Measurements from ENCODE around the gene CRHR2. TPM values are rescaled to one million over a fixed set of nuclear protein-coding genes. Genes with fewer than 3 reads are reported as not detected.

CRHR2 gene
- total and polyA plus RNA-seq, 2 of the 13 experiments (the other 11 are each of a cell fraction or from before 2014, with no cell fraction given), result not detected

GRCh38 chr7:30671793-30672465 lies 10.3 kb downstream of the CRHR2 start (continued):
- peak; percentile 90 for TF ChIP-seq ZBTB43 (CRISPR knock-in tag; conservative IDR thresholded peaks at IDR 0.05)
- TF ChIP-seq ZNF30 (CRISPR knock-in tag; IDR thresholded peaks at IDR 0.05), result no peak
- no peak for TF ChIP-seq KDM6A (CRISPR knock-in tag; IDR thresholded peaks at IDR 0.05; ENCODE audit: low read depth)
- TF ChIP-seq ZNF7 (CRISPR knock-in tag; IDR thresholded peaks at IDR 0.05), result peak; percentile 79
- TF ChIP-seq STAT6 (CRISPR knock-in tag; IDR thresholded peaks at IDR 0.05; ENCODE audit: borderline replicate concordance), result no peak
- TF ChIP-seq SMYD3 (CRISPR knock-in tag; IDR thresholded peaks at IDR 0.05), result no peak
- TF ChIP-seq BCL6 (CRISPR knock-in tag; IDR thresholded peaks at IDR 0.05), result peak; percentile 72
- no peak for TF ChIP-seq ZNF572 (CRISPR knock-in tag; IDR thresholded peaks at IDR 0.05)
- no peak for TF ChIP-seq FOXO4 (CRISPR knock-in tag; conservative IDR thresholded peaks at IDR 0.05)
- peak; percentile 43; the same call in 1 of the 2 replicates for TF ChIP-seq DRAP1 (CRISPR knock-in tag; IDR thresholded peaks at IDR 0.05)
- no peak for TF ChIP-seq MTA1 (CRISPR knock-in tag; IDR thresholded peaks at IDR 0.05; ENCODE audit: borderline replicate concordance)
- no peak for TF ChIP-seq NONO (IDR thresholded peaks at IDR 0.05)
- TF ChIP-seq NONO (CRISPR knock-in tag; conservative IDR thresholded peaks at IDR 0.05), result no peak
- TF ChIP-seq ARHGAP35 (CRISPR knock-in tag; IDR thresholded peaks at IDR 0.05; ENCODE audit: borderline replicate concordance), result peak; percentile 47; the same call in 1 of the 2 replicates
- no peak for TF ChIP-seq MAFG (CRISPR knock-in tag; IDR thresholded peaks at IDR 0.05)
- TF ChIP-seq MED1 (CRISPR knock-in tag; IDR thresholded peaks at IDR 0.05), result peak; percentile 42; the same call in 1 of the 2 replicates
- TF ChIP-seq ONECUT2 (CRISPR knock-in tag; IDR thresholded peaks at IDR 0.05), result peak; percentile 14; the same call in 1 of the 2 replicates
- no peak for TF ChIP-seq ZNF451 (CRISPR knock-in tag; IDR thresholded peaks at IDR 0.05)
- TF ChIP-seq XRCC5 (optimal IDR thresholded peaks at IDR 0.05; ENCODE audit: low read length), result peak; percentile 37
- no peak for TF ChIP-seq ZFP90 (CRISPR knock-in tag; IDR thresholded peaks at IDR 0.05; ENCODE audit: borderline replicate concordance)
- no peak for TF ChIP-seq ZNF10 (CRISPR knock-in tag; IDR thresholded peaks at IDR 0.05; ENCODE audit: borderline replicate concordance, low read depth)
